Astrocyte of the cerebellum (primary cell): ENCODE measurements around the gene SEMA5B.

Experiments used
- DNase-seq: peaks from one replicate; pipeline ENCODE4 v3.0.0-alpha.2; 2011; ENCODE audit warnings: low read depth
- H3K4me3 ChIP-seq: 2 replicates; pipeline ENCODE4 v1.5.1; 2011; ENCODE audit warnings: mild to moderate bottlenecking, low read depth, low read length, moderate library complexity
- in situ Hi-C: cut with HindIII; loops from 2 replicates; pipeline ENCODE4 v1.10.0; 2017; ENCODE audit warnings: low sequenced_read_pairs
- TF ChIP-seq, protein P1 (sequence below): IDR thresholded peaks from 2 replicates; pipeline ENCODE4 v1.5.1; 2012; ENCODE audit warnings: low read length, low read depth, moderate library complexity, mild to moderate bottlenecking; ENCODE audit errors: missing control alignments

SEMA5B gene

DNA sequence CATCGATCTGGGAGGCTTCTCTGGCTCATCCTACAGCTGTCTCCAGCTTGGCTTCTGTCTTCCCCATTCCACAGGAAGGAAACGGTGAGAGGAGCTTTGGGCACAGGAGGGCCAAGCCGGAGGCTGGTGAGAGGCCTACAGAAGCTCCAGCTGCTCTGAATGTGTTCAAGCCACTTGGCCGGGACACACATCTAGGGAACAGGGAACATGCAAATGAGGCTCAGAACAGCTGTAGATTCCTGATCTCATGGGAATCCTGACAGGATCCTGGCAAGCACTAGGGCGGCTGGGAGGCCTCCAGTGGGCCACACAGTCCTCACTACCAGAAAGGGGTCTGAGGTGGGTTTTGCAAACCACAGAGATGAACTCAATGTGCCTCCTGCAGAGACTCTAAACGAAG lies 13.7 kb downstream of the SEMA5B start:
- DNase-seq = no peak
- TF ChIP-seq, protein P1, sequence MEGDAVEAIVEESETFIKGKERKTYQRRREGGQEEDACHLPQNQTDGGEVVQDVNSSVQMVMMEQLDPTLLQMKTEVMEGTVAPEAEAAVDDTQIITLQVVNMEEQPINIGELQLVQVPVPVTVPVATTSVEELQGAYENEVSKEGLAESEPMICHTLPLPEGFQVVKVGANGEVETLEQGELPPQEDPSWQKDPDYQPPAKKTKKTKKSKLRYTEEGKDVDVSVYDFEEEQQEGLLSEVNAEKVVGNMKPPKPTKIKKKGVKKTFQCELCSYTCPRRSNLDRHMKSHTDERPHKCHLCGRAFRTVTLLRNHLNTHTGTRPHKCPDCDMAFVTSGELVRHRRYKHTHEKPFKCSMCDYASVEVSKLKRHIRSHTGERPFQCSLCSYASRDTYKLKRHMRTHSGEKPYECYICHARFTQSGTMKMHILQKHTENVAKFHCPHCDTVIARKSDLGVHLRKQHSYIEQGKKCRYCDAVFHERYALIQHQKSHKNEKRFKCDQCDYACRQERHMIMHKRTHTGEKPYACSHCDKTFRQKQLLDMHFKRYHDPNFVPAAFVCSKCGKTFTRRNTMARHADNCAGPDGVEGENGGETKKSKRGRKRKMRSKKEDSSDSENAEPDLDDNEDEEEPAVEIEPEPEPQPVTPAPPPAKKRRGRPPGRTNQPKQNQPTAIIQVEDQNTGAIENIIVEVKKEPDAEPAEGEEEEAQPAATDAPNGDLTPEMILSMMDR = no peak
- in situ Hi-C loops = no loop called here
- H3K4me3 ChIP-seq = no peak overlapping the region

DNA sequence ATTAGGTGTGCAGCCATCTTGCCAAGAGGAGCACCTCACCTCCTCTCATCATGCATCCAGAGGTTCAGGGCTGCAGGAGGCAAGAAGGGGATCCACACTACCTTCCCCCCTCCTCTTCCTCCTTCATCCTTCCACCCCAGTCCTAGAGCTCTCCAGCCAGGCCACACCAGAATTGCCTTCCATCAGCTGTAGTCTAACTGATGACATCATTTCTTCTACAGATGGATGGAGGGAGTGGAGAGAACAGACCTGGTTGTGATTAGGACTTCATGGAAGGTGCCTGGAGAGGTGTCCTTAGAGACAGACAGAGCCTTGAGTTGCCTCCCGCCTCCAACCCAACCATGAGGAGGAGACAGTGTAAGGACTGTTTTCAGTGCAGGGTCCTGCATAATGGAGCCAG lies 14.9 kb downstream of the SEMA5B start:
- TF ChIP-seq, protein P1 = no peak
- no peak overlapping the region for H3K4me3 ChIP-seq
- no peak for DNase-seq
- in situ Hi-C loops = no loop called here

DNA sequence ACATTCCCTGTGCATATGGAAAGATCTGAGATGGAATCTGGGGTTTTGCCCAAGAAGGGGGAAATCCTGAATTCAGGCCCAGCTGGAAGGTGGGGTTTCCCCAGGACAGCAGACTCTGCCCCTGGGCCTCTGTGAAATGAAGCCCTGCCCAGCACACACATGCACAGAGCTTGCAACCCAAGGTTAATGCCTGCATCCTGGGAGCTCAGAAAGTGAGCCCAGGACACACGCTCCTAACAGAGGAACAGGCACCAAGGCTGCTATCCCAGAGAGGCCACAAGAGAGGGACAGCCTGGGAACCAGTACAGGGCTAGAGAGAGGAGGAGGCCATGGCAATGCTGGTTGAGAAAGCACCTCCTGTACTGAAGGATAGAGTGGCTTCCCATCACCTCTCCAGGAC lies 16.1 kb downstream of the SEMA5B start:
- in situ Hi-C loops = no loop called here
- DNase-seq = no peak
- H3K4me3 ChIP-seq = no peak overlapping the region
- TF ChIP-seq, protein P1 = no peak

DNA sequence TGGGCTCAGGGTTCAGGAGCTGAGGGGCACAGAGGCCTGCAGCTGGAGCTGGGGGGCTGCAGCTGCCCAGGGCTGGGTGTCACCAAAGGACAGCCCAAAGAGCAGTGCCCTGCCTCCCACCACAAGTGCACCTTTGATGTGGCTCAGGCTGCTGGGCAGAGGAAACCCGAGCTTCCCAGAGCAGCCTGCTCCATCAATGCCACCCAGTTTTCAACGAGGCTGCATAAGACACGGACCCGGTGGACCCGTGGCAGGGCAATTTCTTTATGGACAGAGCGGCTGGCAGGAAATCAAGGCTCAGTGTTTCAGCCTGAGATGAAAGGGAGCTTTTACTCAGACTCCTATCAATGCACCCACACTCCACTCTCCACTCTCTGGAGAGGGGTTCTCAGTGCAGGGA lies 18.7 kb downstream of the SEMA5B start:
- TF ChIP-seq, protein P1 = no peak
- DNase-seq = no peak
- in situ Hi-C loops = no loop called here
- no peak overlapping the region for H3K4me3 ChIP-seq

DNA sequence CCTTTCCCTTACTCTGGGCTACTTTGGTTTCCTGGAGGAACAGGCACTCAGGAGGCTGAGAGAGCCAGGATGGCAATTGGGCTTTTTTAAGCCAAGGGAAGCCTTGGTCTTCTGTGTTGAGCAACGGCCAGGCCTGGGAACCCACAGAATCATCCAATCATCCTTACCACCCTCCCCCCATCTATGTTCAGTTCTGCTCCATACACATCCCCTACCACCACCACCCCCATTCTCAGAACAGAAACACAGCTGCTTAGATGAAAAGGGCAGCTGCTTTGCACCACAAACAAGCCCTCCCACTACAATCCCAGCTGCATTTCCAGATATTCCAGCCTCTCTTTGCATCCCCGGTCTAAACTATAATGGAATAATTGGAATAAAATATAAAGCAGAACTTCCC lies 21.0 kb downstream of the SEMA5B start:
- no peak for DNase-seq
- H3K4me3 ChIP-seq = no peak overlapping the region
- TF ChIP-seq, protein P1 = no peak
- in situ Hi-C loops = no loop called here

DNA sequence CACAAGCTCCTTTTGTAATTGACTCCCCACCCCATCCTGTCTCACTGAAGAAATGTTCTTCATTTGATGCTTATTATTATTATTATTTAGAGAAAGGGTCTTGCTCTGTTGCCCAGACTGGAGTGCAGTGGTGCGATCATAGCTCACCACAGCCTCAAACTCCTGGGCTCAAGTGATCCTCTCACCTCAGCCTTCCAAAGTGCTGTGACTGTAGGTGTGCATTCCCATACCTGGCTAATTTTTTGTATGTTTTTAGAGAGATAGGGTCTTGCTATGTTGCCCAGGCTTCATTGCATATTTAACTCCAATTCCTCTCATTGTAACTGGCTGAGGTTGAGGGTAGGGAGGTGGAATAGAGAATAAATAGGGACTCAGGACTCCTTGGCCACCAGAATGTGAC lies 22.3 kb downstream of the SEMA5B start:
- TF ChIP-seq, protein P1 = no peak
- no peak overlapping the region for H3K4me3 ChIP-seq
- in situ Hi-C loops = no loop called here
- no peak for DNase-seq

DNA sequence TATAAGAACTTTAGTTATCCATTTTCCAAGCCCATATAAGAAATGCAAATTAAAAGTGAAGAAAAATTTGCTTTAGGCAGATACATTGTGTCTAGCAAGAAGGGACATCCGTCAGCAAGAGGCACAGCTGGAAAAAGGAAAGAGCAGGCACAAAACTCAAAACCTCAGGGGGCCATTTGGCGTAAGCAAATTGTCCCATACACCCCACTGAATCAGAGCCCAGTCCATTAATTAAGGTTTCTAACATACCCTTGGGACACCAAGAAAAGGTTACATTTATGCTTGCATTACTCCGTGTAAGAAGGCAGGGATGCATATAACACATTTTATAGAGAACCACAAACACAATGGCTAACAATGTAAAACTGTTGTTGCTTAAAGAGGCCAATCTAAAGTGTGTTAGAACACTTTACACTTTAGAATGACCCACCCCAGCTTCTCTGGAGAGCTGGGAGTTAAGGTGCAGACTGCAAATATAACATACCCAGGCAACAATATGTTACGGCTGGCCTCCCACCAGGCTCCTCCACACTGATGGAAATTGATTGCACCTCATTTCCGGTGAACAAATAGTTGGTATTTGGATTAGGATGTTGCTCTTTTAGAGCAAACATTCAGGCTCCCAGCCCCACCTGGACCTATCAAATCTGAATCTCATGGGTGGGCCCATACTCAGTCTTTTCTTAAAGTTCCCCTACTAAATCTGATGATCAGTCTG lies 23.2 kb downstream of the SEMA5B start:
- no peak for DNase-seq
- TF ChIP-seq, protein P1 = no peak
- in situ Hi-C loops = no loop called here
- no peak overlapping the region for H3K4me3 ChIP-seq
